ENCODE measurements around the gene SETD6. TPM values are rescaled to one million over a fixed set of nuclear protein-coding genes. Genes with fewer than 3 reads are reported as not detected.

Gene SETD6
- total RNA-seq, 2 donors from 2014 or later: 8.9 to 16.2 TPM

Other genes starting within 250 kb of the SETD6 start
- gene PRSS54, start 220.5 kb upstream of the SETD6 start, total RNA-seq: not detected
- 10 to 100 TPM; 14.7 to 25.3 TPM for gene GINS3, start 123.0 kb upstream of the SETD6 start, total RNA-seq
- gene NDRG4, start 15.4 kb upstream of the SETD6 start, total RNA-seq: 1 to 10 TPM in 1 of 2 donors, under 1 TPM in 1; 0.95 to 7.2 TPM
- 100 to 1,000 TPM; 258 to 299 TPM for gene CNOT1, start 114.3 kb downstream of the SETD6 start, total RNA-seq
- gene SLC38A7, start 169.3 kb downstream of the SETD6 start, total RNA-seq: 1 to 10 TPM; 4.6 to 9.0 TPM
- gene GOT2, start 218.8 kb downstream of the SETD6 start, total RNA-seq: 100 to 1,000 TPM in 1 of 2 donors, 10 to 100 TPM in 1; 70.7 to 126 TPM

All from activated T-helper 17 cell treated with anti-CD3 and anti-CD28 coated beads, Interleukin-2, amount 50 U/mL, for 72 hours (primary cell).